Measurements from ENCODE around the gene FOXN3. TPM values are rescaled to one million over a fixed set of nuclear protein-coding genes. Genes with fewer than 3 reads are reported as not detected.

The FOXN3 gene
- total and polyA plus RNA-seq, 2 donors (not counting 3 experiments of a cell fraction or from before 2014, with no cell fraction given): 16.9 to 41.8 TPM

GRCh38 chr14:89379006-89379405 lies 38.0 kb downstream of the FOXN3 start:
- intact Hi-C loops (cut with micrococcal nuclease) (no loop called here), dilution Hi-C loops (cut with MboI; ENCODE audit: extremely low pct_ligation_motif_present, low sequenced_read_pairs) (no loop called here)
- Histone ChIP-seq H3K79me2 (ENCODE audit: control insufficient read depth, insufficient read depth, low read length) (no peaks in the 10 kb centered on the region), H4K20me1 (replicated peaks; ENCODE audit: control insufficient read depth, extremely low read depth, insufficient read depth, low read length) (no peaks in the 10 kb centered on the region), H3K9me1 (replicated peaks; ENCODE audit: control insufficient read depth, extremely low read depth, insufficient read depth, low read length) (no peaks in the 10 kb centered on the region), H3K9ac (replicated peaks; ENCODE audit: extremely low read depth, insufficient read depth, low read length) (no peak overlapping the region), H3K36me3 (ENCODE audit: control insufficient read depth in 2 of 2, extremely low read depth in 1 of 2, insufficient read depth in 2 of 2, low read length in 2 of 2) (no peaks in the 10 kb centered on the region), H2AFZ (ENCODE audit: low read depth, low read length) (no peak overlapping the region), H3K4me3 (replicated peaks in 1 of 3; ENCODE audit: insufficient read depth in 1 of 3, low read depth in 1 of 3, low read length in 3 of 3) (no peak overlapping the region), H3K27me3 (ENCODE audit: control insufficient read depth in 2 of 2, insufficient read depth in 2 of 2, low read length in 2 of 2) (no peaks in the 10 kb centered on the region), H3K4me2 (ENCODE audit: insufficient read depth, low read length) (no peak overlapping the region), H3K27ac (ENCODE audit: insufficient read depth, low read depth, low read length) (no peak overlapping the region), H3K4me1 (ENCODE audit: control insufficient read depth, extremely low read depth, insufficient read depth, low read length) (no peaks in the 10 kb centered on the region), H3K9me3 (replicated peaks; ENCODE audit: control insufficient read depth, insufficient read depth, low read length) (no peaks in the 10 kb centered on the region)
- TF ChIP-seq EZH2 (IDR thresholded peaks at IDR 0.05; ENCODE audit: borderline replicate concordance, low read depth, low read length, severe bottlenecking) (no peak), POLR2A (IDR thresholded peaks at IDR 0.05; ENCODE audit: low read depth, low read length) (no peak), FOS (IDR thresholded peaks at IDR 0.05; ENCODE audit: borderline replicate concordance, insufficient read depth, low read length) (no peak), GATA2 (IDR thresholded peaks at IDR 0.05; ENCODE audit: insufficient read depth, insufficient read length, low read depth, low read length) (no peak), MYC (IDR thresholded peaks at IDR 0.05; ENCODE audit: low read depth, low read length) (no peak)
- TF ChIP-seq, protein P1, sequence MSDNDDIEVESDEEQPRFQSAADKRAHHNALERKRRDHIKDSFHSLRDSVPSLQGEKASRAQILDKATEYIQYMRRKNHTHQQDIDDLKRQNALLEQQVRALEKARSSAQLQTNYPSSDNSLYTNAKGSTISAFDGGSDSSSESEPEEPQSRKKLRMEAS (IDR thresholded peaks at IDR 0.05; ENCODE audit: insufficient read depth, insufficient read length): no peak
- TF ChIP-seq, protein P2, sequence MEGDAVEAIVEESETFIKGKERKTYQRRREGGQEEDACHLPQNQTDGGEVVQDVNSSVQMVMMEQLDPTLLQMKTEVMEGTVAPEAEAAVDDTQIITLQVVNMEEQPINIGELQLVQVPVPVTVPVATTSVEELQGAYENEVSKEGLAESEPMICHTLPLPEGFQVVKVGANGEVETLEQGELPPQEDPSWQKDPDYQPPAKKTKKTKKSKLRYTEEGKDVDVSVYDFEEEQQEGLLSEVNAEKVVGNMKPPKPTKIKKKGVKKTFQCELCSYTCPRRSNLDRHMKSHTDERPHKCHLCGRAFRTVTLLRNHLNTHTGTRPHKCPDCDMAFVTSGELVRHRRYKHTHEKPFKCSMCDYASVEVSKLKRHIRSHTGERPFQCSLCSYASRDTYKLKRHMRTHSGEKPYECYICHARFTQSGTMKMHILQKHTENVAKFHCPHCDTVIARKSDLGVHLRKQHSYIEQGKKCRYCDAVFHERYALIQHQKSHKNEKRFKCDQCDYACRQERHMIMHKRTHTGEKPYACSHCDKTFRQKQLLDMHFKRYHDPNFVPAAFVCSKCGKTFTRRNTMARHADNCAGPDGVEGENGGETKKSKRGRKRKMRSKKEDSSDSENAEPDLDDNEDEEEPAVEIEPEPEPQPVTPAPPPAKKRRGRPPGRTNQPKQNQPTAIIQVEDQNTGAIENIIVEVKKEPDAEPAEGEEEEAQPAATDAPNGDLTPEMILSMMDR (IDR thresholded peaks at IDR 0.05; ENCODE audit: extremely low read depth in 1 of 2, insufficient read depth in 1 of 2, low read depth in 1 of 2, low read length in 2 of 2): no peak
- no peak for FAIRE-seq
- no peak for DNase-seq (ENCODE audit: low read depth, low spot score)
- CTCF ChIA-PET: interaction anchor here (0.6 to 1.8 kb wide), 2 partner anchors 10 to 563 kb away, joined by 3 to 4 read pairs; no protein-coding TSS in a partner anchor
- POLR2A ChIA-PET: no interaction called here
- no TSS peak for BruUV-seq (replicated peaks)
